ENCODE data around the gene XIRP1. TPM values are rescaled to one million over a fixed set of nuclear protein-coding genes. Genes with fewer than 3 reads are reported as not detected.
"Not testable (repeated sequence)": the region's sequence is repeated elsewhere in the genome, so short reads cannot be mapped to it uniquely, and the experiment has no call there.

XIRP1 gene
- total RNA-seq, 1 donor from 2014 or later = 11.8 TPM

DNA sequence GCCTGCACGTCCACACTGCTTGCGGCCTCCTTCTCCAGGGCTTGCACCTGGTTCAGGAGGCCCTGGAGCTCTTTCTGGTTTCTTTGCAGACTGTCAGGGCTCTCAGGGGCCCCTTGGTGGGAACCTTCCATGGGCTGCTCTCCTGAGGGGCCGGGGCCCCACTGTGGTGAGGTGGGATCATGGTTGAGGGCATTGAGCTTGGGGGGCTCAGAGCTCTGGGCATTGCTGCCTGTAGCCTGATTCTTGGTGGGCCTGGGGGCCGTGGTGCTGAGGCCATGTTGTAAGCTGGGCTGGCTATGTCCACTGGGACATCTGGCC, 7.5 kb downstream of the XIRP1 start:
- DNase-seq = no peak

DNA sequence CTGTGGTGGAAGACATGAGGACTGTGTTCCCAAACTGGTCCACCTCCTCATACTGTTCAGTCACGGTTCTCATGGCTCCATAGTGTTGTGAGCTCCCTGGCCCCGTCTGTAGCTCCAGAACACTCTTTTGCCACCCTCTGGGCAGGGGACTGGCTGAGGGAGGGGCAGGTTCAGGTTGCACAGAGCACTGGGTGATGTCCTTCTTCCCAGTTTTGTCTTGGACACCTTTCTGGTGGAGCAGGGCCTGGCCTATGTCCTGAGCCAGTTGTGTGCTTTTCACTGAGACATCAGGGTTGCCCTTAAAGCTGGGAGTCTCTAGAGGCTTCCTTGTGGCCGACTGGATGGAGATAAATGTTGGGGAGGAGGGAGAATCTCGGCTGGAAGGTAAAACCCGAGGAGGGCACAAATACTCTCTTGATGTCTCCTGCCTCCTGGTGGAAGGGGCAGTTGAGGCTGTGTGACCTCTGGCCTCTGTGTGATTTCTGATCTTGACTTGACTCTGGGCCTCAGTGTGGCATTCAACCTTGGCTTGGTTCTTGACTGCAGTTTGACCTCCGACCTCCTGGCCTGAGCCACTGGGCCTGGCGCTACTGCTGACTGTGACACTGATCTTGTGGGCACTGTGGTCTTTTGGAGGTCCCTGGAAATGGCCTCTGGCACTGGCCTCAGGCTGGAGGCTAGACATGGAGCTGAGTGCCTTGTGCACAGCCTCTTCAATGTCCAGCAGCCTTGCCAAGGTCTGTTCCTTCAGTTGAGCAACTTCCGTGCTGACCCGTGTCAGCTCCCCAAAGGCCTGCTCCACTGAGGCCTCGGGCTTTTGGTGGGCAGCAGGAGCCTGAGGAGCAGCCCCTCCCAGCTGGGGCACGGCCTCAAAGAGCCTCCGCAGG, 8.1 kb downstream of the XIRP1 start:
- DNase-seq = no peak

DNA sequence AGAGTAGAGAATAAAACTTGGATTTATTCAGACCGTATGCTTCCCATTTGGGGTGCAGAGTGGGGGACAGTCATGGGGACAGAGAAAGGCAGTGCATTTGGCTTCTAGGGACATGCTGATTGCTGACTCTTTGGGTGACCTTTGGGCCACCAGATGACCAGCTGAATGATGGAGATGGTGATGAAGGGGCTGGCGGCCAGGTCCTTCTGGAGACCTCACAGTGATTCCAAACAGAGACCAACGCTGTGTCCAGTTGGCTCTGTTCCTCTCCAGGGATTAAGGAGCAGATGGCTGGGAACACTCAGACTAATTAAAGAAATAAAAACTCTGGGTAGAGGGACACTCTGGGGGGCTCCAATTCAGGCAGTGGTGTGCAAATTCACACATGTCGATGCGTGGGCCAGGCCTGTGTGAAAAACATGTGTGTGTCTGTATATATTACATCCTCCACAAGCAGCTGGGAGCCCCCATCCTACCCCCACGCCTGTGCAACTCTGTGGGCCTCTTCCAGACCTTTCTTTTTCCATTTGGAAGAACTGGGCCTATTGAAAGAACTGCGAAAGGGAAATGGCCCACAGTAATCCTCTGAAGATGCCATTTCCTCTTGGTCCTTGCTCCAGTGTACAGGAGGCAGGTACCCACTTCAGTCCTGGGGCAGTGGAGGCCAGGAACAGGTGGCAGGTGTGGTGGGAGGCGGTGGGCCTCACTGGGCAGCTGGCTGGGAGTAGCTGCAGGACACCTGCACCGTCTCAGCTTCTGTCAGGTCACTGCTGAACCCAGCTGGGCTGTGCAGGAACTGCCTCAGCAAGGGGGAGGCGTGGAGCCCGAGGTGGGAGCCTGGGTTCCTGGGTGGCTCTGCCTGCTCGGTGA, 8.9 kb downstream of the XIRP1 start:
- DNase-seq = no peak

DNA sequence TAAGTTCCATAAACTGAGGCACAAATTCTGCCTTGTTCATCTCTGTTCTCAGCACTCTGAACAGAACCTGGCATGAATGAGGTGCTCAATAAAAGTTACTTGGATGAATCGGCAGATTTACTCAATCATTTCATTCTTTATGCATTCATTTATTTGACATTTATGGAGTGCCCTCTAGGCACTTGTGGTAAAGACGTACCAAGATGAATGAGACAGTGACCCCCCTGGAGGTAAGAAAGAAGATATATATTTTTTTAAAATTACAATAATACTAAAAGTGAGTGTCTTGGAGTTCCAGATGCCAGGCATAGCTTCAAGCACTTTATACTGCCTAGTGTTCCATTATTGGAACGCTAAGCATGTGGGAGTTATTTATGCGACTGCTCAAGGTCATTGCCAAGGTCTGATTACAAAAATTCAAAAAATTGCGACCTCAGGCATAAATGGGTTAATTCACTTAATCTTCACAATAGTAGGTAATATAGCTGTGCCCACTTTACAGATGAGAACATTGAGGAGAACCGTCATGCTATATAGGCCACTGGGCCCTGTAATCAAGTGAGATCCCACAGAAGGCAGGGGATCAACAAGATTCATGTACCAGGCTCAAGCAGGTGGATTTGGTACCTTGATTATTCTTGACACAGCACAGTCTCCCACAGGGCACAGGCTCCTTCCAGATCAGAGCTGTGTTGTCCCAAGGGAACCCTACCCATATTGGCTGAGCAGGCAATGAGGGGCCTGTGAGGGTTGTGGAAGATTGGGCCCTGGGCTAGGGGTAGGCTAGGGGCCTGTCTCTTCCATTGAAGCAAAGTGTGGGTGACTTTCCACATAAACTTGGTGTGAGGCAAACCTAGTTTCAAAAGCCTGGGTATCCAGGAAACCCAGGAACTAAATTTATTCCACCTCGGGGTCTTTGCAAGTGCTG, 10.7 kb downstream of the XIRP1 start:
- DNase-seq = no peak

DNA sequence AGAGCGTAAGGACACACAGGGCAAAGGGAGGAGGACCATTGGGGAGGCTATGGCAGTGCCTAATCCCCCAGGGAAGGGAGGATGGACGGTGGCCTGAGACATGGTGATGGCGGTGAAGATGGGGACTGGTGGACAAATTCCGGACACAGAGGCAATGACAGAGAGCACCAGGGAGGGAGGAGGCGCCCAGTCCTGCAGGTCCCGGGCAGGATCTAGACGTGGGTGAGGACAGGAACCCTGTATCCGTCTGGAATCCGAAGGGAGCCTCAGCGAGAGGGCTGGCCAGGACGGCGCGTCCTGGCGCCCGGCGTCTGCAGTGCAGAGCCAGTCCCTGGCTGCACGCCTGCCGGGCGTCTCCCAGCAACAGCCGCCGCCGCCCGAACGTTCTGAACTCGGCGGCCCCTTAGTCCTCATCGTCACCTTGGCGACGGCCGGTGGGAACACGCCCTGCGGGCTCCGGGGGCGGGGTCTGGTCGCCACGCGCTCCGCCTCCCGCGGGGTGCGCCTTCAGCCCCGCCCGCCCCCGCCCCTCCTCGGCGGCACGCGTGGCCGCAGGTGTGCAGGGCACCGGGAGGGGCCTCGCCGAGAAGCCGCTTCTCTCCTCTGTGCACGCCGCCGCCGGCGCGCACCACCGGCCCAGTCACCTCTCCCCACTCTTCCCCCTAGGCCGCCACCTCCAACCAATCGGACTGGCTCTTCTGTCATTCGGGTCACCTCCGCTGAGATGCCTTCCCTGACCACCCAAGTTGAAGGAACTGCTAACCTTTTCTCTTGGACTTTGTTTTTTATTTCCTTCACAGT, 11.6 kb downstream of the XIRP1 start:
- peak; percentile 55 for DNase-seq

DNA sequence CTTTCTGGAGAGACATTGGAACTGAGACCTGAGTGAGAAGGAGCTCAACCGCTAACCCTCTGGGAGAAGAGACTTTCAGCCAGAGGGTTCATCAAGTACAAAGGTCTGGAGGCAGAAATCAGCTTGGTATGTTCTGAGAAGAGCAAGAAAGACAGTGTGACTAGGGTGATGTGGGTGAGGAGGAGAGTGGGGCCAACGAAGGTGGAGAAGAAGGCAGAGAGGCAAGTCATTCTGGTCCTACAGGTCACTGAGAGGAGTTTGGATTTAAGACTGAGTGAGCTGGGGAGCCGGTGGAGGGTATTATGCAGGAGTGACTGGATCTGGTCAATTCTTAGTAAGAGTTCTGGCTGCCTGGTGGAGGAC, 12.2 kb downstream of the XIRP1 start:
- no peak for DNase-seq

DNA sequence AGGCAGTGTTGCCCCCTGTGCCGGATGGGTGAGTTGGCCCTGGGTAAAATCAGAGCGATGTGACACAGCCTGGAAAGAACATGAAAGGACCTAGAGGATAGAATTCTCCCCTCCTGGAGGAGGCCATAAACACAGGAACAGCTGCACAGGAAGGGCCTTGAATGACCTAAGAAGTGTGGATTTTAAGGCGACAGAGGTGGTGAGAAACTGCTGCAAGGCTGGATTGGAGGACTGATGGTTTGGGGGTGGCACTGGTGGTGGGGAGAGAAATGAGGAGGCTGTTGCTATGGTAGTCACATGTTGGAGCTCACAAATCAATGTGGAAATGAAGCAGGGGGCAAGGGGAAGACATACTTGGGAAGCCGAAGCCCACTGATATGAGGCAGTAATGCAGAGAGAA, 13.8 kb downstream of the XIRP1 start:
- no peak for DNase-seq

DNA sequence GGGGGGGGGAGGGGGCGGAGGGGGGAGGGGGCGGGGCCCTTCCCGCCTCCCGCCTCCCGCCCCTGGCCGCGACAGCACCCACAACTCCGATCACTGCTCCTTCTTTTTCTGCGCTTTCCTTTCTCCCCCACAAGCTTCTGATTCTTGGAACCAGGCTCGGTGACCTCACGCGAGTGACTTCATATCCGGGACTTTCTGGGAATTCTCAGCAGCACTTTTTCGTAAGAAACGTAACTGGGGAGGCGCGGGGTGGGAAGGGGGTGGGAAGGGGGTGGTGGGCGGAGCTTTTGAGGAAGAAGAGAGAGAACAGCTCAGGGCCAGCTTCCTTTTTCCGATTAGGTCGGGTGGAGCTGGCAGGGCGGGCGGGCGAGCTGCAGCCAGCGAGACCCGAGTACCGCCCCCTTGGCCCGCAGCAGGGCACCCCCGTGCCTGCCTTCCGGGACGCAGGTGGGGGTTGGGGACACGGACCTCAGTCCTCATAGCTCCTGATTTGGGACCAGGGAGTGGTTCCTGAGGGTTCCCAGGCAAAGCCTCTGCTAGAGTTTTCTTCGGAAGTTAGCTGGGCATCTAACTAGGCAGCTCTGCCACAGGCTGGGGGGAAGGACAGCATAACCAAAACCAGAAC, 14.6 kb downstream of the XIRP1 start:
- DNase-seq = peak; percentile 98

DNA sequence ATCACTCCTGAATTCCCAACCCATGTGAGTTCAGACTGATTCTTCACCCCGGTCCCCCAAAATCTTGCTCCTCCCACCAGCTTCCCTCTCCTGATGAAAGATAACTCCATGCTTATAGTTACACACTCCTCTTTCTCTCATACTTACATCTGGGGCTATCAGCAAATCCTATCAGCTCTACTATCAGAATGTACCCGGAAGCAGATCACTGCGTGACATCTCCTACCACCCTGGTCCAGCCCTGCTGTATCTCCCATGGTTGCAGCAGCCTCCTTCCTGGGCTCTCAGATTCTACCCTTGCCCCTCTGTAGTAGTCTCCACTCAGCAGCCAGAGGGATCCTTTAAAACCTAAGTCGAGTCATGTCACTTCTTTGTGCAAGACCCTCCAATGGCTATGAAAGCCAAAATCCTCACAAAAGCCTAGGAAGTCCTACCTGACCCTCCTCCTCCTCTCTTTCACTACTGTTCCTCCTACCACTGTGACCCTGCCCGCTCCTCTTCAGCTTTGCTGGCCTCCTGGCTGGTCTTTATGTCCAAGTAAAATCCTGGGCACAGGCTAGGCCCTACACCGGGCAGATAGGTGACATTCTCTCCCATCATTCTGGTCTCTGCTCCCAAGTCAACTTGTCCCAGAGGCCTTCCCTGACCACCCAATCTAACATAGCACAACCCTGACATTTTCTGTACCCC, 16.2 kb downstream of the XIRP1 start:
- no peak for DNase-seq

DNA sequence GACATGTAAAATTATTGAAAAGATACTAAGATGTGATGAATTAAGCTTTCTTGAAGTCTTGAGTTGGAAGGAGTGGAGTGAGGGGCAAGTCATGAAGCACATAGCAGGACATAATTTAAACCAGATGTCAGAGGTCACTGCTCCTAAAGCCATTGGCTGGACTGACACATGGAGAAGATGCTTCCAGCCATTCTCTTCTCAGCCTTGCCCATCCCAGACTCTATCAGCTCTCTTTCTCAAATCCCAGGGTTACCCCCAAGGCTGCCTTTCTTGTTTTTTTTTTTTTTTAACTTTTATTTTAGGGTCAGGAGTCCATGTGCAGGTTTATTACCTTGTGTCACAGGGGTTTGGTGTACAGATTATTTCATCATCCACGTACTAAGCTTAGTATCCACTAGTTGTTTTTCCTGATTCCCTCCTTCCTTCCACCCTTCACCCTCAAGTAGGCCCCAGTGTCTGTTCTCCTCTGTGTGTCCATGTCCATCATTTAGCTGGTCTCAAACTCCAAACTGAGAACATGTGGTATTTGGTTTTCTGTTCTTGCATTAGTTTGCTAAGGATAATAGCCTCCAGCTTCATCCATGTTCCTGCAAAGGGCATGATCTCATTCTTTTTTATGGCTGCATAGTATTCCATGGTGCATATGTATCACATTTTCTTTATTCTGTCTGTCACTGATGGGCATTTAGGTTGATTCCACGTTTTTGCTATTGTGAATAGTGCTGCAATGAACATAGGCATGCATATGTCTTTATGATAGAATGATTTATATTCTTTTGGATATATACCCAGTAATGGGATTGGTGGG, 18.9 kb downstream of the XIRP1 start:
- no peak for DNase-seq

DNA sequence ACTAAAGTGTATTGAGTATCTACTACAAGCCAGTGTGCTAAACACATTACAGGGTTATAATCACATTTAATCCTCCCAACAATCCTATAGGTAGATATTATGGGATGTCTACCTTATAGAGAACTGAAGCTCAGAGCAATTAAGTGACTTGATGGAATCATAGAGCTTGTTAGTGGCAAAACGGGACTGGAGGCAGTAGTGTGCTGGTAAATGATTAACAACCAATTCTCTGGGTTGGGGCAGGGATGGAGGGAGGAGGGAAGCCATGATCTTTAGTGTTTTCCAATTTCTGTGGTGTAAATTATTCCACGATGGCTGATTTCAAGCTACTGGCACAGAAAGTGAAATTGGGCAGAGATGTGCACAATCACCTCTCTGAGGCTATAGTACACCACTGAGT, 20.5 kb downstream of the XIRP1 start:
- DNase-seq = no peak

DNA sequence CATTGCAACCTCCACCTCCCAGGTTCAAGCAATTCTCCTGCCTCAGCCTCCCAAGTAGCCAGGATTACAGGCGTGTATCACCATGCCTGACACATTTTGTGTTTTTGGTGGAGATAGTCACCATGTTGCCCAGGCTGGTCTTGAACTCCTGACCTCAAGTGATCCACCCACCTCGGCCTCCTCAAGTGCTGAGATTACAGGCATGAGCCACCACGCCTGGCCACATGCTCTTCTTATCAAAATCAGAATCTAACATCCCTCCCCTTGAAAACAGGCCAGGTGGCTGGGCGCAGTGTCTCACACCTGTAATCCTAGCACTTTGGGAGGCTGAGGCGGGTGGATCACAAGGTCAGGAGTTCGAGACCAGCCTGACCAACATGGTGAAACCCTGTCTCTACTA, 21.5 kb downstream of the XIRP1 start:
- DNase-seq = not testable (repeated sequence)

DNA sequence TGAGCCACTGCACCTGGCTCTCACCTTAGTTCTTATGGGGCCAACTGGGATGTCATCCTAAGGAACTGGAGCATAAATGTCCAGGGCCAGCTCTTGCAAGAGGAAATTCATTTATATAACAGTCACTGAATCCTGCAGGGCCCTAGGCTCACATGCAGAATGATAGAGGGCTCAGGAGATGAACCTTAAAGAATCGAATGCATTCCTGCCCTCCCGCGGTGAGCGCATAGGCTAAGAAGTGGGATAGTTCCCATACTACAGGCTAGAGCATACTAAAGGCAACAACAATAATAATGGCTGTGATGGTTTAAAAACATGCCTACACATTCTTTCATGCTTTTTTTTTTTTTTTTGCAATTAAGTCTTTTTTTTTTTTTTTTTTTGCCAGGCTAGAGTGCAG, 21.9 kb downstream of the XIRP1 start:
- no peak for DNase-seq

DNA sequence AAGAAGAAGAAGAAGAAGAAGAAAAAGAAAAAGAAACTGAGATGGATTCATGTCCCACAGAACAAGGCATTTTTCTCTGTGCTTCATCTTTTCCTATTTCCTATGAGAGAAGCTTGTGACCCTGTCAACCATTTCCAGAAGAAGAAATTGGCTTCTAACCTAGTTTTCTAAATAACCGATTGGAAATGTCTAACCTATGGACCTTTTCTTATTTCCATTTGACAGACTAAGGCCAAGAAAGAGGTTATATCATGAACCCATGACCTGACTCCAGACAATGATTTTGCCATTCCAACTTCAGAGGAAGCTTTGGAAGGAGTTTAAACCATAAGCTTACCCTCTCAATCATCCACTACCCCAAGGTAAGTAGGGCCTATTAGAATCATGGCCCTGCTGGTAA, 22.7 kb downstream of the XIRP1 start:
- DNase-seq = no peak

DNA sequence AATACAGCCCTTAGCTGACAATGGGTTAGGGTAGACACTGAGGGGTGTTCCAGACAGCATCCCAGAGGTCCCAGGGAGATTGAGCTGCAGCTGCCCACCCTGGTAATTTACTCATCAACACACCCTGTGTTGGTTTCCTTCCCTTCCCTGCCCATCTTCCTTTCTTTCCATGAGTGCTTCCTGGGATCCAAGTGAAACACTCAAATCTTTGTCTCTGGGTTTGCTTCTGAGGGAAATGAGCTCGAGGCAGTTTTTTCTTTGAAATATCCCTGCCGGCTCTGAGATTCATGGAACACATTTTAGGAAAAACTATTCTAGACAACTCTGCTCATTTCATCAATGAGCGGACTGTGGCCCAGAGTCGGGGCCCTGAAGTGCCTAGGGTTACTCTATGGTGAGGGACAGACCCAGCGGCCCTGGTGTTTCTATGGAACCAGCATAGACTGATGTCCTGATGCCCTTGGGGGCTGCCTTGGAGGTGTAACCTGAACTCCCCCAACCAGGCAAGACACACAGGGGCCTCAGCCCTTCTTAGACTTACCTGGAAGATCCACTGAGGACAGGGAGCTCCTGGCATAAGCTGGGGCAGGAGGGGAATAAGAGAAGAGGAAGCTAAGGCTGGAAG, 24.1 kb downstream of the XIRP1 start:
- no peak for DNase-seq

DNA sequence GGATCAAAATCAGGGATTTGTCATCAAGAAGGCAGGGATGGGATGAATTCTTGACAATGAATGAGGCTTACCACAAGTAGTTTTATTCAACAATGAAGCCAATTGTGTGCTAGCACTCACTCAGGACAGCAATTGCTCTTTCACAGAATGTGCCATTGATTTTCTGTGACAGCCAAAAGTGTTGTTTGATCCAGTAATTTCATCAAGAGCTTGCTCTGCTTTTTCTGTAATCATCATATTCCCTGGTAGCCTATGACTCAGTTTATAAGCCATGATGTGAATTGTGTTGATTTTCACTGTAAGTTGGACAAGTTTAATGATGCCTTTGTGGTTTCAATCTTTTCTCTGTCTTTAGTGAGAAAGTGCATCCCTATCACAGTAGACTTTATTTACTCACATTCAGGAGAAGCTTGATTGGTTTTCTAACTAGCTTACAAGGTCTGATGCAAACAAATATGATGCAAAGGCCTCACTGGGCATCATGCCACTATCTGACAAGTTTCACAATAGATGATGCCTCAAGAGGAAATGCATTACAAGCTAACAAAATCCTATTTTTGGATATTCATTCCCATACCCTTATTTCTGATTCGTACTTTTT, 25.4 kb downstream of the XIRP1 start:
- DNase-seq = peak; percentile 75

DNA sequence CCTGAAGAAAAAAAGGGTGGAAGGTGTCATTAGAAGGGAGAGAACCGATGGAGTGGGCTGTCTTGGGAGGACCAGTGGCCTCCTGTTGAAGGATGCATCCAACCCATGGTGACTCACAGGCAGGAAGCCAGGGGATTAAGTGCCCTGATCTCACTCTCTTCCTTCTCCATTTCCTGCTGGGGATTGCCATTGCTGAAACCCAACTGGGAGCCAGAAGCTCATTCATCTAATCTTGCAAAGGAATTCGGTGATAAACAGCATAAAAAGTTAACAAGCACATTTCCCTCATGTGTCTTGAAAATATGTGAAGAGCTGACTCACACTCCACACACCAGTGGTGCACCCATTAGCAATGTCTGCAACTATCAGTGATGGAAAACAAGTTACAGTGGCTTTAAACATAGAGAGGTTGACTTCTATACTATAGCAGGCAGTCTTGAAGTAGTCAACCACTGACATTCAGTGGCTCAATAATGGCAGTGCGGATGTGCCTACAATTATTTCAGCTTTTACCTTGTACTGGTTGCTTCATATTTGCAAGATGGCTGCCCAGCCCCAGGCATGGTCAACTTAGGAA, 26.2 kb downstream of the XIRP1 start:
- no peak for DNase-seq

DNA sequence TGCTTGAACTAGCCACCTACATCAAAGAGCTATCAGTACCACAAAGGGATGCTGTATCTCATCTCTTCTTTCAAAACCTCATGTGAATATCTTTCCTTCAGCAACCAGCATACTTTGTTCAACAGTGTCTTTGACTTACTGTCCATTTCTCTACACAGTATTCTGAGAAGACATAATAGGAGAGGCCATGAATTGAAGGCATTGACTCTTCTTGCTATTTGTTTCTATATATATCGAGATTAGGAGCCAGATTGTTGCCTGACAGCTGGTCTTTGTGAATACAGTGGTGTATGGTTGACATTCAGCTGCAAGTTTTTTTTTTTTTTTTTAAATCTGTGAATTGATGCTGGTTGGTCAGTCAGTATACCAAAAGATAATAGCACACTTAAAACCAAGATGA, 26.9 kb downstream of the XIRP1 start:
- DNase-seq = no peak
